Mucosa of descending colon (tissue), 3 donors: ENCODE results near the gene STARD3. TPM values are rescaled to one million over a fixed set of nuclear protein-coding genes. Genes with fewer than 3 reads are reported as not detected.

ENCODE experiments used
- ATAC-seq: fragments of 200-7000 bp; cut with Tn5 transposase; one replicate; pipeline ENCODE4 v1.9.1; 2020; ENCODE audit warnings: mild to moderate bottlenecking, moderate library complexity
- DNase-seq, 3 donors: peaks; one replicate each; pipeline ENCODE4 v3.0.0-alpha.2; 2020
- H3K36me3 ChIP-seq: fragments of 200-600 bp; one replicate; pipeline ENCODE4 v1.8.0; 2021; ENCODE audit warnings: low read depth, mild to moderate bottlenecking
- H3K4me1 ChIP-seq: fragments of 200-600 bp; one replicate; pipeline ENCODE4 v1.8.0; 2021; ENCODE audit warnings: low read depth, mild to moderate bottlenecking
- H3K4me3 ChIP-seq: fragments of 200-600 bp; one replicate; pipeline ENCODE4 v1.8.0; 2021; ENCODE audit warnings: mild to moderate bottlenecking
- H3K9me3 ChIP-seq: fragments of 200-600 bp; one replicate; pipeline ENCODE4 v1.8.0; 2021; ENCODE audit warnings: mild to moderate bottlenecking
- intact Hi-C, 2 donors: fragments of 100-400 bp; cut with DNase I in 1 of 2; cut with micrococcal nuclease in 1 of 2; formaldehyde crosslinking; loops; one replicate each; pipeline versions ENCODE4 v1.11.0 to v1.11.1; 2022; cut with DNase I, micrococcal nuclease
- total RNA-seq, 3 donors: library from RNA; stranded (reverse); fragmentation: NEBNext Ultra II Directional in 2 of 3; extraction: Animal tissue kit (Norgen Biotek cat#: 25700) in 2 of 3; gene quantifications; one replicate each; pipeline versions ENCODE4 v1.2.1 to v1.2.4, GENCODE V29; 2021 to 2023
- TF ChIP-seq, protein P1 (sequence below): fragments of 200-600 bp; IDR thresholded peaks from one replicate; pipeline ENCODE4 v1.8.0; 2022; ENCODE audit warnings: antibody characterized with exemption, mild to moderate bottlenecking
- donor health status: DM: no; HTN: no; CAD: no; lungs with moderate emphysema.
- donor health status: DM: no; HTN: no; CAD: no.
- donor health status: DM: no; HTN: yes; CAD: no.

STARD3 gene
- total RNA-seq, 3 donors from 2014 or later: 36.1 to 58.8 (median 57.6) TPM

DNA sequence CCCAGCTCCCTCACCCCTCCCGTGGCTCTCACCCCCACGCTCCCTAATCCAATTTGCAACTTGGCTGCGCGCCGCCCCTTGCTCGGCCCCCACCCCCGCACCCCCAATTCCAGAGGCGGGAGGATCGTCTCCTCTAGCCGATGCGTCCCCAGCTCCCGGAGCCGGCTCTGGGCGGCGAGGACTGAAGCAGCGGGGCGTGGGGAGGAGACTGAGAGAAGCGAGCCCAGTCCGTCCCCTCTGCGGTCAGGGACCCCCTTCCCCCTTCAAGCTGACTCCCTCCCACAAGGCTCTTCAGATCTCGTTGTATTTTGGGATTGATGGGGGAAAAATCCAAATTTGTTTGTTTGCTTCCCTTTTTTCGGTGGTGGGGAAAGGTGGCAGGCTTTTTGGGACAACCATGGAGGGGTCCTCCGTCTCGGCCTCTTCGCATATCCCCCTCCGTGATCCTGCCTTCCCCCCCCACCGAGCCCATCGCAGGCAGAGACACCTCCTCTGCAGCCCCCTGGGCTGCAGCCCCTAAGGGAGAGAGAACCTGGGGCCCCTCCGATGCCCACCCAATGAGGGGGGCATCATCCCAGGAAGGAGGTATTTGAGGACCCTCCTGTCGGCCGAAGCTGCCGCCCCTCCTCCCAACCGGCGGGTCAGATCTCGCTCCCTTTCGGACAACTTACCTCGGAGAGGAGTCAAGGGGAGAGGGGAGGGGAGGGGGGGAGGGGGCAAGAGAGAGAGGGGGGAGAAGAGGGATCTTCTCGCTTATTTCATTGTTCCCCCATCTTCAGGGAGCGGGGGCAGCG lies 29.7 kb upstream of the STARD3 start:
- Histone ChIP-seq H3K4me3 (no peak overlapping the region), H3K4me1 (peaks cover 22% of the 10 kb centered on the region), H3K9me3 (no peaks in the 10 kb centered on the region), H3K36me3 (no peaks in the 10 kb centered on the region)
- TF ChIP-seq, protein P1, sequence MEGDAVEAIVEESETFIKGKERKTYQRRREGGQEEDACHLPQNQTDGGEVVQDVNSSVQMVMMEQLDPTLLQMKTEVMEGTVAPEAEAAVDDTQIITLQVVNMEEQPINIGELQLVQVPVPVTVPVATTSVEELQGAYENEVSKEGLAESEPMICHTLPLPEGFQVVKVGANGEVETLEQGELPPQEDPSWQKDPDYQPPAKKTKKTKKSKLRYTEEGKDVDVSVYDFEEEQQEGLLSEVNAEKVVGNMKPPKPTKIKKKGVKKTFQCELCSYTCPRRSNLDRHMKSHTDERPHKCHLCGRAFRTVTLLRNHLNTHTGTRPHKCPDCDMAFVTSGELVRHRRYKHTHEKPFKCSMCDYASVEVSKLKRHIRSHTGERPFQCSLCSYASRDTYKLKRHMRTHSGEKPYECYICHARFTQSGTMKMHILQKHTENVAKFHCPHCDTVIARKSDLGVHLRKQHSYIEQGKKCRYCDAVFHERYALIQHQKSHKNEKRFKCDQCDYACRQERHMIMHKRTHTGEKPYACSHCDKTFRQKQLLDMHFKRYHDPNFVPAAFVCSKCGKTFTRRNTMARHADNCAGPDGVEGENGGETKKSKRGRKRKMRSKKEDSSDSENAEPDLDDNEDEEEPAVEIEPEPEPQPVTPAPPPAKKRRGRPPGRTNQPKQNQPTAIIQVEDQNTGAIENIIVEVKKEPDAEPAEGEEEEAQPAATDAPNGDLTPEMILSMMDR: no peak
- no peak for DNase-seq
- no peak for ATAC-seq
- intact Hi-C loops: no loop called here

DNA sequence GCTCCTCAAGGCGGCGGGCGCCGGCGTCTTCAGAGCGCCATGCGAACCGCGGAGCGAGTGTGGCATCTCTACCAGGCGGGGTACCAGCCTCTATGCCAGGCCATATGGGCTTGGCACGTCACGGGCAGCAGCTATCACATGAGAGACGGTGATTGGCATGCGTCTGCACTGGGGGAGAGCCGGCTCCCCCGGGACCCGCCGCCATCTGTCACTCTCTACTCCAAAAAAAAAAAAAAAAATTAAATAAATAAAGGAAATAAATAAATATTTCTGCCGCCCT lies 29.2 kb upstream of the STARD3 start, which contains the start of gene NEUROD2:
TSS of gene NEUROD2 (minus strand) at position 70 of the 280 bp plus-strand sequence. CDS start 1,321 bp downstream, outside the sequence.
- Histone ChIP-seq H3K9me3 (no peaks in the 10 kb centered on the region), H3K36me3 (no peaks in the 10 kb centered on the region), H3K4me1 (peaks cover 22% of the 10 kb centered on the region), H3K4me3 (no peak within 1 kb of the TSS)
- DNase-seq (no peak), ATAC-seq (no peak)
- intact Hi-C loops: no loop called here
- TF ChIP-seq, protein P1: no peak

DNA sequence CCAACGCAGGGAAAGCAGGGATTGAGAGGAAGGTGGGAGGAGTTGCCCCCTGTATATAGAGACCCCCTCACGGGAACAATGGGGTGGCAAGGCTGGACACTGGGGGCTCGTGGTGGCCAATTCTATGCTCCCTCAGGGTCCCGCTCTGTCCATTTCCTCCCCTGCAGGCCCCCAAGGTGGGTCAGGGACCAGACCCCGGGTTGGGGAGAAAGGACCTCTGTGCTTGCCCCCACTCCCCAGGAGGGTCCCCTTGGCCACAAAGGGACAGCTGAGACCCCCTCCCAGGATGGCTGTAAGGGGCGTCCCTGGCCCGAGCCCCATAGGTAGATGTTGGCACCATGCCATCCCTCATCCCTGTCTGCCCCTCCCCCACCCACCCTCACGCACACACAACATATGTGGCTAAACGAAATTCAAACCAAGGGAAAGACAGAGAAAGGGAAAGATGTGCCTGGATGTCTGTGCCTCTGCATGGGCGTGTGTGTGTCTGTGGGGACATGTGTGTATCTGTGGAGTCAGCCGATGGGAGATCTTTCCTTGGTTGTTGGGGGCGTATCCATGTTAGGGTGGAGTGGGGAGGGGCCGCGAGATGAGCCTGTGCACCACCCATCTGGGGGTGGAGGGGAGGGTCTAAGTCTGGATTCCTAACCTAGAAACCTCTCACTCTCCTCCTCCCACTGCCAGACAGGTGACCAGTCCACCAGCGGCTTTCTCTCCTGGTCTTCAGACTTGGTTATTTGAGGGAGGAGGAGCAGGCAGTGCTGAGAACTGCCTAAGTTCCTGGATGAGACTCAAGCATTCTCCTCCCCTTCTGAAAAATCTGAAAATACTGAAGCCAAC lies 28.6 kb upstream of the STARD3 start:
- TF ChIP-seq, protein P1: no peak
- no peak for ATAC-seq
- no peak overlapping the region for H3K4me3 ChIP-seq
- no peaks in the 10 kb centered on the region for H3K9me3 ChIP-seq
- intact Hi-C loops: no loop called here
- no peak for DNase-seq
- H3K36me3 ChIP-seq: no peaks in the 10 kb centered on the region
- peaks cover 22% of the 10 kb centered on the region for H3K4me1 ChIP-seq

DNA sequence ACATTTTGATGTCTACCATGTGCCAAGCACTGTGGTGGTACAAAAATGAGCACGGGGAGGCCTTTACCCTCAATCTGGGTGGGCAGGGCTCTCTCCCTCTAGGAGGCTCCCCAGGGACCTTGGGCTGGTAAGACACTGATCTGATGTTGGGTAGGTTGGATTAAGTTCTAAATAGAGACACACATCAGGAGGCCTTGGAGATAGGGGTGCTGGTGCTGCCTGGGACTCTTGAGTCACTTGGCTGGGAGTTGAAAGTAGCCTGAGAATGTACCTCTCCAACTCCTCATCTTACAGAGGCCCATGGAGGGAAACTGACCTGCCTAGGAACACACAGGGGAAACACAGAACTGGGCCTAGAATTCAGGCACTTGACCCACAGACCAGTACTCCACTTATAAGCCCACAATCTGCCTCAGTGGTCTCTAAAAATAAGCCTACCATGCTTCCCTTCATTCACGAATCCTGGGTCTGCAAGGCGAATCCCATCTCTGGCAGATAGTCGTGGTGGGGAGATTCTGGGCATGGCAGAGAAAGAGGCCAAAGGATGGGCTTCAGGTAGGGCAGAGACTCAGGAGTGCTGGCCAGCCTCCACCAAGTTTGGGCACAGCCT lies 27.4 kb upstream of the STARD3 start:
- H3K4me1 ChIP-seq: peaks cover 22% of the 10 kb centered on the region
- DNase-seq: no peak
- H3K36me3 ChIP-seq: no peaks in the 10 kb centered on the region
- intact Hi-C loops: no loop called here
- H3K9me3 ChIP-seq: no peaks in the 10 kb centered on the region
- TF ChIP-seq, protein P1: no peak
- no peak for ATAC-seq
- H3K4me3 ChIP-seq: no peak overlapping the region

DNA sequence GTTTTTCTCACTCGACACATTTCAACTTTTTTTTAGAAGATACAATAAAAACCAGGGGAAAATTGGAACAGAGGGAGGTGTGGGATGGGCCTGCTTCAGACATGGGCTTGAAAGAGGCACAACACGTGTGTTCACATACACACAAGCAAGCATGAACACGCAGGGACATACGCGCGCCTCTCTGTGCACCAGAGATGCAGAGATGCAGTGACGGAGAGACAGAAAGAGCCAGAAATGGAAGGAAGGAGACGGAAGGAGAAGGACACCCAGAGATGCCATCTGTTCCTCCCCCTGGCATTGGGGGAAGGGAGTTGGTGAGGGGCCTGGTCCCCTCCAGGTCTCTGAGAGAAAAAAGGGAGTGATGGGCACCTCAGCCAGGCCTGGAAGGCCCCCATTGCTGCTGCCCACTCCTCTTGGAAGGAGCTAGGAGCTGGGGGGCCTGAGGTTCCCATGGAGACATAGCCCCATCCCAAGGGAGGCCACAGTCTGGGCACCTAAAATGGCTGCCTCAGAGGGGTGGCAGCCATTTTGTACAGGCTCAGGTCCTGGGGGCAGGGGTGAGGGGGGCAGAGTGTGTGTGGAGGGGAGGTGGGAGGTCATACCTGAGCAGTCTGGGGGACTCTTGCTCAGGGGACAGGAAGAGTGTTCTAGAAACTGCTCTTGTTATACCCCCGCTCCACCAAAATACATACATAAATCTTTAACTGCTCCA lies 25.4 kb upstream of the STARD3 start:
- intact Hi-C loops: no loop called here
- H3K4me3 ChIP-seq: no peak overlapping the region
- DNase-seq: no peak
- H3K36me3 ChIP-seq: no peaks in the 10 kb centered on the region
- no peak for ATAC-seq
- TF ChIP-seq, protein P1: no peak
- H3K4me1 ChIP-seq: peaks cover 9% of the 10 kb centered on the region
- no peaks in the 10 kb centered on the region for H3K9me3 ChIP-seq
